ENCODE data around the gene TBCC. TPM values are rescaled to one million over a fixed set of nuclear protein-coding genes. Genes with fewer than 3 reads are reported as not detected.

The TBCC gene
- total and polyA plus RNA-seq, 2 of the 13 experiments (the other 11 are each of a cell fraction or from before 2014, with no cell fraction given): 14.8 to 36.1 TPM

GRCh38 chr6:42708096-42708495, 37.8 kb downstream of the TBCC start:
- no peak for DNase-seq (ENCODE audit: low spot score)
- Histone ChIP-seq H2AFZ (ENCODE audit: low read length) (no peak overlapping the region), H3K79me2 (ENCODE audit: insufficient read depth, low read length) (no peaks in the 10 kb centered on the region), H4K20me1 (ENCODE audit: insufficient read depth, low read length) (no peaks in the 10 kb centered on the region), H3K4me1 (ENCODE audit: insufficient read depth, low read length) (peaks cover 13% of the 10 kb centered on the region; the same call in 1 of the 2 replicates), H3K4me2 (ENCODE audit: low read depth, low read length) (no peak overlapping the region), H3K27me3 (ENCODE audit: control insufficient read depth in 1 of 2, insufficient read depth in 2 of 2, low read length in 2 of 2) (peaks cover 0 to 16% of the 10 kb centered on the region in 2 experiments; a peak in 2 of 5 replicates), H3K9me3 (ENCODE audit: low read length) (peaks cover 9% of the 10 kb centered on the region), H3K9ac (ENCODE audit: insufficient read depth, low read depth, low read length) (no peak overlapping the region), H3K27ac (ENCODE audit: extremely low read length, insufficient read depth, low read length) (no peak overlapping the region), H3K4me3 (replicated peaks in 1 of 3; ENCODE audit: insufficient read depth in 1 of 3, low read depth in 2 of 3, low read length in 3 of 3) (no peak overlapping the region), H3K36me3 (replicated peaks in 1 of 2; ENCODE audit: control insufficient read depth in 1 of 2, insufficient read depth in 2 of 2, low read length in 2 of 2) (no peaks in the 10 kb centered on the region)
- no peak for ATAC-seq
- intact Hi-C loops (cut with micrococcal nuclease; ENCODE audit: unreplicated experiment): no loop called here
- in situ Hi-C loops (cut with HindIII; ENCODE audit: extremely low pct_ligation_motif_present, low pct_unique_long_range_greater_than_20kb): no loop called here
- CTCF ChIA-PET (ENCODE audit: low intra/inter-chr PET ratio, low total read pairs): no interaction called here
- no TSS peak for BruUV-seq (replicated peaks)
- FAIRE-seq: no peak
- POLR2A ChIA-PET: no interaction called here
- WGBS (ENCODE audit: low lambda C conversion rate): 35% methylated on average over 6 of the region's 11 CpGs
- TF ChIP-seq ZBTB46 (CRISPR knock-in tag; IDR thresholded peaks at IDR 0.05; ENCODE audit: borderline replicate concordance) (no peak), RXRB (CRISPR knock-in tag; IDR thresholded peaks at IDR 0.05; ENCODE audit: borderline replicate concordance) (no peak), ZNF883 (CRISPR knock-in tag; IDR thresholded peaks at IDR 0.05; ENCODE audit: not compliant biosample characterization) (no peak), CHD4 (IDR thresholded peaks at IDR 0.05; ENCODE audit: borderline replicate concordance, low read length) (no peak), HNF1A (IDR thresholded peaks at IDR 0.05; ENCODE audit: low read depth) (no peak), HNF1A (CRISPR knock-in tag; IDR thresholded peaks at IDR 0.05; ENCODE audit: borderline replicate concordance) (no peak), HOXA7 (CRISPR knock-in tag; IDR thresholded peaks at IDR 0.05) (no peak), SRY (CRISPR knock-in tag; IDR thresholded peaks at IDR 0.05) (no peak), ZNF362 (CRISPR knock-in tag; IDR thresholded peaks at IDR 0.05; ENCODE audit: borderline replicate concordance) (no peak), KDM6A (CRISPR knock-in tag; IDR thresholded peaks at IDR 0.05; ENCODE audit: low read depth) (no peak), POLR2A (IDR thresholded peaks at IDR 0.05; ENCODE audit: insufficient read depth in 1 of 2, low read depth in 2 of 2, low read length in 2 of 2) (no peak), PCBP1 (IDR thresholded peaks at IDR 0.05; ENCODE audit: borderline replicate concordance, low read depth, low read length) (no peak), SP1 (IDR thresholded peaks at IDR 0.05) (no peak), SP1 (CRISPR knock-in tag; IDR thresholded peaks at IDR 0.05) (no peak), ZNF776 (CRISPR knock-in tag; IDR thresholded peaks at IDR 0.05) (no peak), CREM (IDR thresholded peaks at IDR 0.05) (no peak), CREM (CRISPR knock-in tag; IDR thresholded peaks at IDR 0.05) (no peak)
